Neural cell (in vitro differentiated cells): ENCODE data around the gene RPS6KA5. TPM values are rescaled to one million over a fixed set of nuclear protein-coding genes. Genes with fewer than 3 reads are reported as not detected.
"Not testable (repeated sequence)": the region's sequence is repeated elsewhere in the genome, so short reads cannot be mapped to it uniquely, and the experiment has no call there.

Experiments used
- H2AFZ ChIP-seq: fragments of 200-600, 300-800 bp; sonication (generic), shearing (Covaris generic); 2 replicates; pipeline ENCODE4 v1.6.0; 2014; ENCODE audit warnings: low read depth, mild to moderate bottlenecking, antibody characterized with exemption, low read length, moderate library complexity
- H3F3A ChIP-seq: fragments of 200-600 bp; shearing (Covaris generic); 2 replicates; pipeline ENCODE4 v1.6.1; 2016; ENCODE audit warnings: mild to moderate bottlenecking, moderate library complexity, mixed read lengths, antibody characterized with exemption, low read length; ENCODE audit not compliant: insufficient read depth, poor library complexity, severe bottlenecking
- H3K27ac ChIP-seq: fragments of 200-600, 300-800 bp; sonication (generic), shearing (Covaris generic); 2 replicates; pipeline ENCODE4 v1.5.1; 2014; ENCODE audit warnings: mild to moderate bottlenecking, low read length, moderate library complexity
- H3K27me3 ChIP-seq: fragments of 300-800, 200-600 bp; sonication (generic), shearing (Covaris generic); 2 replicates; pipeline ENCODE4 v1.6.0; 2014; ENCODE audit warnings: mild to moderate bottlenecking, low read depth, low read length, moderate library complexity; ENCODE audit not compliant: insufficient read depth
- H3K36me3 ChIP-seq: fragments of 300-800, 200-600 bp; sonication (generic), shearing (Covaris generic); 2 replicates; pipeline ENCODE4 v1.5.1; 2014; ENCODE audit warnings: mild to moderate bottlenecking, antibody characterized with exemption, low read length, moderate library complexity; ENCODE audit not compliant: insufficient read depth
- H3K4me2 ChIP-seq: fragments of 300-800, 200-600 bp; sonication (generic), shearing (Covaris generic); 2 replicates; pipeline ENCODE4 v1.6.0; 2014; ENCODE audit warnings: mild to moderate bottlenecking, low read length
- H3K4me3 ChIP-seq: fragments of 300-800, 200-600 bp; sonication (generic), shearing (Covaris generic); 2 replicates; pipeline ENCODE4 v1.5.1; 2014; ENCODE audit warnings: mild to moderate bottlenecking, low read length, moderate library complexity
- H3K79me2 ChIP-seq: fragments of 200-600 bp; shearing (Covaris generic); replicated peaks from 2 replicates; pipeline ENCODE4 v1.6.0; 2014; ENCODE audit warnings: mild to moderate bottlenecking, low read length, moderate library complexity; ENCODE audit not compliant: insufficient read depth
- H3K9ac ChIP-seq: fragments of 300-800, 200-600 bp; sonication (generic), shearing (Covaris generic); 2 replicates; pipeline ENCODE4 v1.6.1; 2016; ENCODE audit warnings: mild to moderate bottlenecking, low read length, mixed read lengths
- H3K9me2 ChIP-seq: fragments of 200-600 bp; shearing (Covaris generic); 2 replicates; pipeline ENCODE4 v1.6.1; 2016; ENCODE audit warnings: mild to moderate bottlenecking, low read length, mixed read lengths; ENCODE audit not compliant: insufficient read depth
- H3K9me3 ChIP-seq: fragments of 200-600, 300-800 bp; sonication (generic), shearing (Covaris generic); 2 replicates; pipeline ENCODE4 v1.6.1; 2016; ENCODE audit warnings: mild to moderate bottlenecking, mixed run types, low read length, moderate library complexity, mixed read lengths
- H4K20me1 ChIP-seq: fragments of 200-600 bp; shearing (Covaris generic); 2 replicates; pipeline ENCODE4 v1.6.1; 2016; ENCODE audit warnings: mild to moderate bottlenecking, mixed run types; ENCODE audit not compliant: insufficient read depth
- CTCF ChIP-seq: fragments of 450-650 bp; IDR thresholded peaks from 2 replicates; pipeline ENCODE4 v1.5.1; 2014; ENCODE audit warnings: antibody characterized with exemption, mild to moderate bottlenecking, moderate library complexity; ENCODE audit not compliant: poor library complexity, severe bottlenecking
- EP300 ChIP-seq: fragments of 450-650 bp; conservative IDR thresholded peaks from 2 replicates; pipeline ENCODE4 v1.6.1; 2014; ENCODE audit warnings: antibody characterized with exemption, mild to moderate bottlenecking, moderate library complexity; ENCODE audit not compliant: poor library complexity, severe bottlenecking
- EZH2 ChIP-seq: fragments of 200-600, 300-800 bp; shearing (Covaris generic), sonication (generic); IDR thresholded peaks from 2 replicates; pipeline ENCODE4 v1.6.1; 2014; ENCODE audit warnings: antibody characterized with exemption, low read length, borderline replicate concordance, mild to moderate bottlenecking; ENCODE audit not compliant: insufficient read depth, poor library complexity, severe bottlenecking
- MXI1 ChIP-seq: fragments of 450-650 bp; conservative IDR thresholded peaks from 2 replicates; pipeline ENCODE4 v1.6.1; 2014; ENCODE audit warnings: antibody characterized with exemption, mild to moderate bottlenecking; ENCODE audit not compliant: poor library complexity, severe bottlenecking
- POLR2AphosphoS5 ChIP-seq: IDR thresholded peaks from 2 replicates; pipeline ENCODE4 v1.6.1; 2012
- RAD21 ChIP-seq: fragments of 450-650 bp; conservative IDR thresholded peaks from 2 replicates; pipeline ENCODE4 v1.6.1; 2014; ENCODE audit warnings: antibody characterized with exemption, mild to moderate bottlenecking, moderate library complexity
- REST ChIP-seq: IDR thresholded peaks from 2 replicates; pipeline ENCODE4 v1.6.1; 2012; ENCODE audit warnings: borderline replicate concordance
- SMC3 ChIP-seq: fragments of 450-650 bp; conservative IDR thresholded peaks from 2 replicates; pipeline ENCODE4 v1.6.1; 2014; ENCODE audit warnings: antibody characterized with exemption, mild to moderate bottlenecking, moderate library complexity; ENCODE audit not compliant: poor library complexity
- TAF1 ChIP-seq: IDR thresholded peaks from 2 replicates; pipeline ENCODE4 v1.6.1; 2012; ENCODE audit warnings: low read depth
- polyA plus RNA-seq: library from polyadenylated mRNA; depleted of rRNA; stranded (reverse); fragments of >200 nt; gene quantifications from 2 replicates; pipeline ENCODE4 v1.2.3, GENCODE V29; 2014

RPS6KA5 gene
- polyA plus RNA-seq, 1 donor from 2014 or later: 6.3 TPM

DNA sequence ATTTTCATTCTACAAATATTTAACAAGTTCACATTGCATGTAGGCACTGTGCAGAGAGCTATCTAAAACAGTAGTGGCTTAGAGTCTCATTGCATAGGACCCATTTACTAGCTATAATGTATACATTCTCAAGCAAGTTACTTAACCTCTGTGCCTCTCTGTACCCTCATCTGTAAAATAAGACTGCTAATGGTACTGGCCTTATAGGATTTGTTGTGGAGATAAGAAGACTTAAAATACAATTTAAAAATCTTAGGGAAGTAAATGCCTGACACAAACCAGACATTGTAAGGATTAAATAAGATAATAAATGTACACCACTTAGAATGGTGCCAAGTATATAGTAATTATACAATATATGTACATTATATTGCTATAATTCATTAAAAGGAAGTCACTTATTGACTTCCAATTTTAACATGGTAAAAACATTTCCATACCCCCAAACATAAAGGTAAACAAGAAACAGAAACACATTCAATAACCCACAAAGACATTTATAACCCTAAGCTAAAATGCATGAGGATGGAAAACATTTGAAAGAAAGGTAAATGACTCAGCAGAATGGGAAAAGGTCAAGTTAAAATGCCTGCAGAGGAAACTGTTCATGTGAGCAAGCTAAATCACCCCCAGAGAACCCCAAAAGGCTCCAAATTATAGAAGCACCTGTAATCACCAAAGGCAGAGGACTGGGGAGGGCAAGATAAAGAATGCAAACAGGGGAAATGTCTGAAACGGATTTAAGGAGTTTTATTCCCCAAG is 30.8 kb downstream of the RPS6KA5 start:
- H3K27ac ChIP-seq: no peak overlapping the region
- H3K9me2 ChIP-seq: no peaks in the 10 kb centered on the region
- H3K79me2 ChIP-seq: no peaks in the 10 kb centered on the region
- no peaks in the 10 kb centered on the region for H3K36me3 ChIP-seq
- H4K20me1 ChIP-seq: no peaks in the 10 kb centered on the region
- H3K9ac ChIP-seq: no peak overlapping the region
- TF ChIP-seq EP300 (no peak), MXI1 (no peak), POLR2AphosphoS5 (no peak), RAD21 (no peak), EZH2 (no peak)
- no peak overlapping the region for H2AFZ ChIP-seq
- H3K4me2 ChIP-seq: no peak overlapping the region
- H3K4me3 ChIP-seq: no peak overlapping the region
- no peaks in the 10 kb centered on the region for H3K27me3 ChIP-seq
- H3F3A ChIP-seq: no peaks in the 10 kb centered on the region
- no peaks in the 10 kb centered on the region for H3K9me3 ChIP-seq

- Histone ChIP-seq H3K27me3 (no peaks in the 10 kb centered on the region), H3K9me2 (no peaks in the 10 kb centered on the region), H3K36me3 (no peaks in the 10 kb centered on the region)
Measured at GRCh38 chr14:91027561-91027960, 32.9 kb downstream of the RPS6KA5 start.

DNA sequence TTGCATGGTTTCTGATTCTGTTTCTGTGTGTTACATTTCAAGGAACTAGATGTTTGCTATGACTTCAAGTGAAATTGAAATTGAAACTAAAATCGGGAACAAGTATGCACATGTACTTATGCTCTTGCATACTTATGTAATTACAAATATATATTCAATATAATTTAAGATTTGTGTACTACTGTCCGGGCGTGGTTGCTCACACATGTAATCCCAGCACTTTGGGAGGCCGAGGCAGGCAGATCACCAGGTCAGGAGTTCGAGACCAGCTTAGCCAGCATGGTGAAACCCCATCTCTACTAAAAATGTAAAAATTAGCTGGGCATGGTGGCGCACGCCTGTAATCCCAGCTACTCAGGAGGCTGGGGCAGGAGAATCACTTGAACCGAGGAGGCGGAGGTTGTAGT is 37.8 kb downstream of the RPS6KA5 start:
- H3K9me3 ChIP-seq, H3K9me2 ChIP-seq, H3K9ac ChIP-seq, H3K4me2 ChIP-seq, H3F3A ChIP-seq, H3K27ac ChIP-seq, H2AFZ ChIP-seq, H3K36me3 ChIP-seq, H4K20me1 ChIP-seq, H3K4me3 ChIP-seq, H3K27me3 ChIP-seq, H3K79me2 ChIP-seq: not testable (repeated sequence)

More at GRCh38 chr14:91027561-91027960, 32.9 kb downstream of the RPS6KA5 start:
- H3K9ac ChIP-seq: no peak overlapping the region
- H3F3A ChIP-seq: no peaks in the 10 kb centered on the region
- H3K79me2 ChIP-seq: no peaks in the 10 kb centered on the region
- H3K27ac ChIP-seq: no peak overlapping the region
- no peaks in the 10 kb centered on the region for H4K20me1 ChIP-seq
- H3K4me2 ChIP-seq: no peak overlapping the region
- no peaks in the 10 kb centered on the region for H3K9me3 ChIP-seq
- H3K4me3 ChIP-seq: no peak overlapping the region
- TF ChIP-seq SMC3 (no peak), EZH2 (no peak), REST (no peak), MXI1 (no peak), EP300 (no peak), TAF1 (no peak), CTCF (no peak), RAD21 (no peak), POLR2AphosphoS5 (no peak)
- no peak overlapping the region for H2AFZ ChIP-seq
